ENCODE results near the gene FRY. TPM values are rescaled to one million over a fixed set of nuclear protein-coding genes. Genes with fewer than 3 reads are reported as not detected.

Gene FRY
- total and polyA plus RNA-seq, 2 of the 13 experiments (the other 11 are each of a cell fraction or from before 2014, with no cell fraction given), result 8.2 to 13.1 TPM

DNA sequence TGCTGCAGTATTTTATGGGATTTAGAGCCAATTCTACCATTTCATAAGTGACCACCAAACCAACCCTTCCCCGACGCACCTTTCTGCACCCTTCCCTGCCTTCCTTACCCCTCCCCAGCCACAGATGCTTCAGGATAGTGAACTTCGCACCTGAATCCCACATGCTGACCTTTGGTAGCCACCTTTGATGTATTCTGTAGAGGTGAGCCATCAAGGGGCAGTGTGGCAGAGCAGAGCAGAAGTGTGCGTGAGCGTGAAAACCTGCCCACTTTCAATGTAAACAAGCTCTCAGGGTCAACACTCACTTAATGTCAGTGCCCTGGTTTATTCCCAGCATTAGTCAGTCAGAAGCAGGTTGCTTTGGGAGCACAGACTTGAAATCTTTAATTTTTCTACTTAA is 107.7 kb downstream of the FRY start (continued):
- no peak for TF ChIP-seq DR1 (CRISPR knock-in tag; IDR thresholded peaks at IDR 0.05)
- TF ChIP-seq, protein P1, sequence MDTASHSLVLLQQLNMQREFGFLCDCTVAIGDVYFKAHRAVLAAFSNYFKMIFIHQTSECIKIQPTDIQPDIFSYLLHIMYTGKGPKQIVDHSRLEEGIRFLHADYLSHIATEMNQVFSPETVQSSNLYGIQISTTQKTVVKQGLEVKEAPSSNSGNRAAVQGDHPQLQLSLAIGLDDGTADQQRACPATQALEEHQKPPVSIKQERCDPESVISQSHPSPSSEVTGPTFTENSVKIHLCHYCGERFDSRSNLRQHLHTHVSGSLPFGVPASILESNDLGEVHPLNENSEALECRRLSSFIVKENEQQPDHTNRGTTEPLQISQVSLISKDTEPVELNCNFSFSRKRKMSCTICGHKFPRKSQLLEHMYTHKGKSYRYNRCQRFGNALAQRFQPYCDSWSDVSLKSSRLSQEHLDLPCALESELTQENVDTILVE (CRISPR knock-in tag; IDR thresholded peaks at IDR 0.05), result peak; percentile 49; the same call in 1 of the 2 replicates
- no peak for TF ChIP-seq ZNF30 (CRISPR knock-in tag; IDR thresholded peaks at IDR 0.05)
- TF ChIP-seq ZNF776 (CRISPR knock-in tag; IDR thresholded peaks at IDR 0.05), result no peak
- no peak for TF ChIP-seq REXO4 (CRISPR knock-in tag; IDR thresholded peaks at IDR 0.05; ENCODE audit: borderline replicate concordance)
- no peak for TF ChIP-seq MAFG (CRISPR knock-in tag; IDR thresholded peaks at IDR 0.05)
- TF ChIP-seq LRRFIP1 (CRISPR knock-in tag; conservative IDR thresholded peaks at IDR 0.05), result no peak
- no peak for TF ChIP-seq RNF2 (conservative IDR thresholded peaks at IDR 0.05; ENCODE audit: low read depth)
- no peak for TF ChIP-seq ZNF740 (CRISPR knock-in tag; IDR thresholded peaks at IDR 0.05)
- TF ChIP-seq HNF1B (CRISPR knock-in tag; IDR thresholded peaks at IDR 0.05), result peak; percentile 35; the same call in 1 of the 2 replicates
- TF ChIP-seq ARNTL (CRISPR knock-in tag; IDR thresholded peaks at IDR 0.05), result peak; percentile 64
- no peak for TF ChIP-seq ZNF781 (CRISPR knock-in tag; IDR thresholded peaks at IDR 0.05; ENCODE audit: borderline replicate concordance, not compliant biosample characterization)
- TF ChIP-seq TBX2 (CRISPR knock-in tag; IDR thresholded peaks at IDR 0.05; ENCODE audit: borderline replicate concordance), result peak; percentile 85

All from HepG2 (cell line).